HG02885 (cell line): Measurements from ENCODE around the gene ENOX1.

Experiments used
- ATAC-seq: cut with Tn5 transposase; IDR thresholded peaks from one replicate; pipeline ENCODE4 v1.9.1; 2021; ENCODE audit warnings: mild to moderate bottlenecking; ENCODE audit not compliant: unreplicated experiment, poor library complexity

The ENOX1 gene

GRCh38 chr13:43240278-43240677 is 546.5 kb downstream of the ENOX1 start:
- peak; percentile 93 for ATAC-seq

- no peak for ATAC-seq
Measured at GRCh38 chr13:43239275-43239840, 547.4 kb downstream of the ENOX1 start.

- no peak for ATAC-seq
Measured at GRCh38 chr13:43238341-43239083, 548.3 kb downstream of the ENOX1 start.

GRCh38 chr13:43237616-43238015 is 549.2 kb downstream of the ENOX1 start:
- ATAC-seq = no peak

- no peak for ATAC-seq
Measured at GRCh38 chr13:43235028-43235427, 551.7 kb downstream of the ENOX1 start.

GRCh38 chr13:43232873-43233265 is 553.9 kb downstream of the ENOX1 start:
- no peak for ATAC-seq

- ATAC-seq = no peak
Measured at GRCh38 chr13:43232144-43232872, 554.5 kb downstream of the ENOX1 start.

GRCh38 chr13:43230989-43231388 is 555.8 kb downstream of the ENOX1 start:
- ATAC-seq = no peak

GRCh38 chr13:43229506-43229905 is 557.3 kb downstream of the ENOX1 start:
- ATAC-seq = no peak

GRCh38 chr13:43227721-43228120 is 559.1 kb downstream of the ENOX1 start:
- ATAC-seq = no peak

GRCh38 chr13:43223216-43223615 is 563.6 kb downstream of the ENOX1 start:
- ATAC-seq = no peak

- ATAC-seq = no peak
Measured at GRCh38 chr13:43222086-43222485, 564.7 kb downstream of the ENOX1 start.

GRCh38 chr13:43221611-43222010 is 565.2 kb downstream of the ENOX1 start:
- no peak for ATAC-seq

- ATAC-seq = no peak
Measured at GRCh38 chr13:43220873-43221595, 565.7 kb downstream of the ENOX1 start.

- ATAC-seq = no peak
Measured at GRCh38 chr13:43214124-43214523, 572.6 kb downstream of the ENOX1 start.

GRCh38 chr13:43206838-43207237 is 579.9 kb downstream of the ENOX1 start:
- no peak for ATAC-seq

- no peak for ATAC-seq
Measured at GRCh38 chr13:43205416-43205815, 581.4 kb downstream of the ENOX1 start.

- no peak for ATAC-seq
Measured at GRCh38 chr13:43204591-43204990, 582.2 kb downstream of the ENOX1 start.

GRCh38 chr13:43203781-43204180 is 583.0 kb downstream of the ENOX1 start:
- ATAC-seq = no peak

- no peak for ATAC-seq
Measured at GRCh38 chr13:43200736-43201135, 586.0 kb downstream of the ENOX1 start.

- no peak for ATAC-seq
Measured at GRCh38 chr13:43200307-43200706, 586.5 kb downstream of the ENOX1 start.
